Hepatic stellate cell (primary cell): Measurements from ENCODE around the gene SELL.
"Not testable (repeated sequence)": the region's sequence is repeated elsewhere in the genome, so short reads cannot be mapped to it uniquely, and the experiment has no call there.

ENCODE experiments used
- DNase-seq: peaks from one replicate; pipeline ENCODE4 v3.0.0; 2011; ENCODE audit warnings: low spot score

SELL gene

DNA sequence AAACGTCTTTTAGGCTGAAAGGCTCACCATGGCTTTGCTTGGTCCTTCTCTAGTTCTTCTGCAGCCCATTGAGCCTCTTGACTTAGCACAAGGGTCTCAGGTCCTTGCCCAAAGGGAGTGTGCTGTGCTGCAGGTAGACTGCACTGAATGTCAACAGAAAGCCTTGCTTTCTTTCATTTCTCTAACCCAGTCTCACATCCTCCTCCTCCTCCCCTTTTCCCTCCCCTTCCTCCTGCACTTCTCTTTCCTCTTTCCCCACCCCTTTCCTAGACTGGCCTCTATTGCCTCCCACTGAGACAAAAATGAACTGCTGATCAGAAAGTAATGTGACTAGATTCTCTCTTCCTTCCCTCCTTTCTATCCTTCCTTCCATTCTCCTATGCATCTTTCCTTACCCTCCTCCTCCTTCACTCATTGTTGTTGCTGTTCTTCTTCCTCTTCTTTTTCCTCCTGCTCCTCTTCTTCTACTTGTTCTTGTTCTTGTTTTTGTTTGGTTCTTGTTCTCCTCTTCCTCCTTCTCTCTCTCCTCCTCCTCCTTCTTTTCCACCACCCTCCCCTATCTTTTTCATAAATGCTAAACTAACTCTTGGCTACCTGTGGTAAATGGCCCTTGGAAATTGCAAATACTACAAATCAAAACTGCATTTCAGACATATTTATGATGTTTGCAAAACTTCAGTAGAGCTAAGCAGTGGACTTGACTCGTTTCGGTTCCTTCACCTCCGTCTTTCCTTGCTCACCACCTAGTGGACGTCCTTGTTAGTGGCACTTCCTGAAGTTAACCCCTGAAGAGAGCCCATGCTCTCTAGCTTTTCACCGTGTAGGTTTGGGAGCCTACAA is at the start of gene SELL:
Gene SELL, minus strand, starts transcription at position 152 of the 840 bp plus-strand sequence. Its CDS starts 122 bp downstream, at position 30.
- peak; percentile 19 for DNase-seq

DNA sequence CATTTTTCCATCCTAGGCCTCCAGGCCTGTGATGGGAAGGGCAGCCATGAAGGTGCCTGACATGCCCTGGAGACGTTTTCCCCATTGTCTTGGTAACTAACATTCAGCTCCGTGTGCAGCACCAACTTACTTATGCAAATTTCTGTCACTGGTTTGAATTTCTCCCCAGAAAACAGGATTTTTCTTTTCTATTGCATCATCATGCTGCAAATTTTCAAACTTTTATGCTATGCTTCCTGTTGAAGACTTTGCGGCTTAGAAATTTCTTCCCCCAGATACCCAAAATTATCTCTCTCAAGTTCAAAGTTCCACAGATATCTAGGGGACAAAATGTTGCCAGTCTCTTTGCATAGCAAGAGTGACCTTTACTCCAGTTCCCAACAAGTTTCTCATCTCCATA is 47.6 kb upstream of the SELL start:
- DNase-seq: no peak

DNA sequence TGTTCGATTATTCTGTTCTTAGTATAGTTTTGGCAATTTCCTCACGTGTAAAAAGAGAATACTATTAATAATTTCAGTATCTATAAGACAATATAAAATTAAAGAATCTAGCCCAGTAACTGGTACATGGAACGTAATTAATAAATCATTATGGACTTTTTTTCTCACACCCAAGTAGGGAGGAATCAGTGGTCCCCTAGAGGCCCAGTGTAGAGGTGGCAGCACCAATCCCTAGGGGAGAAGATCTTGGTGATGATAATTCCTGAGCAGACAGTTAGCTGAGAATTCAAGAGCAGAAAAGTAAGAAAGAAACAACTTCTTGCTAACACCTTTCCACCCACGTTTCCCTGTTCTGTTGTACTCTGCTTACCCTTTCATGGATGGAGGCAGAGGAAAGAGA is 42.1 kb upstream of the SELL start:
- no peak for DNase-seq

DNA sequence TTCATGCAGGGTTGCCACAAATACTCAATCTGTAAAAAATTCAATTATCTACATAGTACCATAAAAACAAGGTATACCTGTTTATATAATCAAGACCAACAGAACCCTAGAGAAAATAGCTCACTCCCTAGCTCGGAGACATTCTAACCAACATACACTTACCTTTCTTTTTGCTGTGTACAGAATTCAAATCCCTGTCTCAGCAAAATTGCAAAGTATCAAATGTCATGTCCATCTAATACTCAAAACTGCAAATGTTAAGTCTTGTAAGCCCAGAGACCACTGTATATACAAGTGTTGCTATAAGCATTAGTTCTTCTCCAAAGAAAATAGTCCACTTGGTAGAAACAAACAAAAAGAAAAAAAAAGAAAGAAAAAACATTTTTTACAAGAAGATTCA is 38.6 kb upstream of the SELL start:
- no peak for DNase-seq

DNA sequence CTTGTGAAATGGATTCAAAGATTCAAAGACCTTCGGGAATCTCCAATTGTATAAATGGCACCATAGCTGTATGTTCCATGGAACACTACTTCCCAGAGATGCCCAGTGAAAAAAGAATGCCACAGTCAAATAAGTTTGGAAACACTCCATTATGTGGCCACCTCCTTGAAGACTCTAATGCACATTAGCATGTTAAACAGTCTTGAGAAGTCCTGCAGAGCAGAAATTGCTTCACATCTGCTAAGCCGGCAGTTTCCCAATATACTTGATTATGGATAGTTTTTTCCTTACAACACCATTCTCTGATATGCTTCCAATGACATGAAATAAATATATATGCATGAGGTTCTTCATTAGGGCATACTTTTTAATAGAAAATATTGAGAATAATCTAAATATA is 35.1 kb upstream of the SELL start:
- no peak for DNase-seq

DNA sequence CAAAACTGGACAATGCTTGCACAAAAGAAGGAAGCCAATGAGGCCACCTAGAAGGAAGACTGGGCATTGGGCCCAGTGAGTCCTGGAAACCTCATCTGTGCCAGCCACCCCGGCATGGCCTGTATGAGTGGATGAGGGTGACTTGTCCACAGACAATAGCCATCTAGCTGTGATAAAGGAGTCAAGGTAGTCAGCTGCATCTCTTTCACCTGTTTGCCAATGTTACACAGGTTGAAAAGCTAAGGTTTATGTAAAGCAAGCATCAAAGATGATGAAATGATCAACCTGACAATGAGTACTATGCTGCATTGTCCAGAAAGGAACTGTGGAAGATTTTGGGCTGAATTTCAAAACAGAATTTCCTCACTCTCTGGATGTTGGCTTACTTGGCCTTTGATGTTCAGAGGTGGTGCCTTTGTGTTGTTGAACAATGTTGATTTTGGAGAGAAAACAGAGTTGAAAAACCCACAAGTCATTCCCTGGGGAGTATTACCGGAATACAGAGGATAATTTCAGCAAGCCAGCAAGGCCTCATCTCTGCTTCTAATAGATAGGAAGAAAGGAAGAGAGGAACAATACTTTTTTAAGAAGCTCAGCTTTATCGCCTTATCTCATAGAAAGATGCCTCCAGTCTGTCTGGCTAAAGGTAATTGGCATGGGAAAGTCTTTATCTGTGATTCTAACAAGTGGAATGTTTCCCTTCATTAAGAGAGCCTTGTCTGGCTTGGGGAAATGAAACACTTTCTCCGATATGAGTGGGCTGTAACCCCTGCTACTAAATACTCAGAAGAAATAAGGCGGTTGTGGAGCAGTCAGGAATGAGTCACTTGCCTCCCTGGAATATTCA is 33.8 kb upstream of the SELL start:
- no peak for DNase-seq

DNA sequence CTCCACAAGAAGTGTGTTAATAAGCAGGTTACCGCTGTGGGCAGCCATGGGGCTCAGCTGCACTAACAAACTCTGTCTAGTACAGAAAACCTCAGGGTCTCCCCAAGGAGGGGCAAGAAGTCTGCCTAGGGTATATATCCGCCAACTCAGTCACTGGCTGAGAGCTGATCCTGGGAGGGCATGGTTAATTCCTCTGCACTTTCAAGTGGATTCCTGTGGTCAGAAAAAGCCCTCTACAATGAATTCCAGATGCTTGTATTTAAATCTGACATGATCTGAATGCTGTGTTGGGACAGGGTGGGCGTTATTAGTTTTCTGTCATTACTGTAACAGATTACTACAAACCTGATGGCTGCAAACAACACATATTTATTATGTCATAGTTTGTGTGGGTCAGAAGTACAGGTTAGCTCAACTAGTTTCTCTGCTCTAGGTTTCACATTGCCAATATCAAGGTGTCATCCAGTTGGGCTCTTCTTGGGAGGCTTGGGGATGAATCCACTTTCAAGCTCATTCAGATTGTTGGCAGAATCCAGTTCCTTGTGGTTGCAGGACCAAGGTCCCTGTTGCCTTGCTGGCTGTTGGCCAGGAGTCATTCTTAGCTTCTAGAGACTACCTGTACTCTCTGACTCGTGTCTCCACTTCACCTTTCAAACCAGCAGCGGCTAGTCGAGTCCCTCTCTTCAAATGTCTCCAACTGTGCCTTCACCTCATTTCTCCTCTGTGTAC is 30.4 kb upstream of the SELL start:
- peak; percentile 2 for DNase-seq

DNA sequence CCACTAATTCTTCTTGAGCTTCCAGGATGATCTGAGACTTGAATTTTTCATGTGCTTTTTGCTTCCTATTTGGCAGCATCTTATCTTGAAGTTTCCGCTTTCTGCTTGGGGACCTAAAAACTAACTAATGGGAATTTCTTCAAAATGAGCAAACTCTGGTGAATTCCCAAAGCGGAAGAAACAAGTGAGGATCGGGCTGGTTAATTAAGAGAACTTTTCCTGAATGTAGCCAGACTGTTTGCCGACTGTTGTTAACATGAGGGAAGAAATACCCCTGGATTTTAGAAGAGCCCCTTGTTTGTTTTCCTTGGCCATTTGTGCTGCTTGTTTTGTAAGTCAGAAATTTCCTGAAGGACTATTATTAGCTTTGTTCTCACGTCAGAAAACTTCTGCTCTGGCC is 28.6 kb upstream of the SELL start:
- DNase-seq: no peak

DNA sequence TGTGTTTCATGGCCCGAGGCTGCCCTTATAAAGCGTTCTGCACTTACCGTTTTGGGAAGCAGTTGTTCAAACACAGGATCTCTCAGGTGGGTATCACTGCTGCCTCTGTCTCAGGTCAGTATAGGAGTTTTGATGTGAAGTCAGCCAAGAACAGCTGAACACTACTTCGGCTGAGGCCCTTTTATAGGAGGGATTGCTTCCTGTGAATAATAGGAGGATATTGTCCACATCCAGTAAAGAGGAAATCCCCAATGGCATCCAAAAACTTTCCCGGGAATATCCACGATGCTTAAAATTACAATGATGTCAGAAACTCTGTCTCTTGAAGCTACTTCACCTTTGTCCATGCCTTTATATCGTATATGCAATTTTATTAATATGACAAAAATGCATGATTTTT is 22.5 kb upstream of the SELL start, which contains the start of gene SELE:
Gene SELE, minus strand, starts transcription at position 156 of the 400 bp plus-strand sequence. CDS start 467 bp downstream, outside the sequence.
- DNase-seq: no peak

DNA sequence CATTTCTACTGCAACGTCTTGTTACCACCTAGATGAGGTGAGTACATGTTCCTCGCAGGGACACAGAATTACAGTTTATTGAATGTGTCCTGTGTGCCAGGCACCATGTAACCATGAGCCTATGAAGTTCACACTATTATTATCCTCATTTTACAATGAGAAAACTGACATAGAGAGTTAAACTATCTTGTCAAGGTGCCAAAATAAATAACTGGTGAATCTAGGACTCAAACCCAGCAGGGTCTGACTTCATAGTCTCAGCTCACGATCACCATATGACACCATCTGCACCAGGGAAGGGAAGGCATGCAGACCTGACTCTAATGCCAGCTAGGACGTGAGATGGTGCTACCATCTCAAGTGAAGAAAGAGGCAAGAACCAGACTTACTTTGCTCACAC is 20.0 kb upstream of the SELL start:
- DNase-seq: no peak

DNA sequence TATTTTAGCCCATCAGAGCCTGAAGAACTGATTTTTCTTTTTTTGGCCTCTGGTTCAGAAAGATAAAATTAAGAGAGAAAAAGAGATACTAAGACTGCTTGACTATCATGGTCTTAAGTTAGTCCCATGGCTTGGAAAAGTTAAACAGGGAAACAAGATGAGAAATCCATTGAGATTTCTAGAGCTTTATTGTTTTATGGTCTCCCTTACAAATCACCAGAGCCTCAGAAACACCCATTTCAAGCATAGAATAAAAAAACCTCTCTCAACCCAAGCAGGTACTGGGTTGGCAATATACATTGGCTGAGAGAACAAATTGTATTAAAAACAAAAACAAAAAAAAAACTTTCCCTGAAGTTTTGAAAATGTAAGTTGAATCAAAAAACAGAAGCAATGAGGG is 18.6 kb upstream of the SELL start:
- no peak for DNase-seq

DNA sequence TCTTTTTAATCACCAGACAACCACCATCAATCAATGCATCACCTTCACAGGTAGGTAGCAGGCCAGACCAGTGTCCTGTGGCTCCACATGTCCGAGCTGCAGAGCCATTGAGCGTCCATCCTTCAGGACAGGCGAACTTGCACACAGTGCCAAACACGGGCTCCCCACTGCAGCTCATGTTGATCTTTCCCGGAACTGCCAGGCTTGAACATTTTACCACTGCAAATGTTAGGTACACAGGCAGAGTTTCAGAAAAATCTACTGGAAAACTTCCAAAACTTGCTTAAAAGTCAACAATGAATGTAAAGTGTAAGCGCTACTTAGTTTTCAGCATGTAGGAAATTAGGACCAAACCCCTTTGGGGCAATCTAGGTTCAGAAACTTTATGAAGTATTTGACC is 15.9 kb upstream of the SELL start:
- DNase-seq: no peak

DNA sequence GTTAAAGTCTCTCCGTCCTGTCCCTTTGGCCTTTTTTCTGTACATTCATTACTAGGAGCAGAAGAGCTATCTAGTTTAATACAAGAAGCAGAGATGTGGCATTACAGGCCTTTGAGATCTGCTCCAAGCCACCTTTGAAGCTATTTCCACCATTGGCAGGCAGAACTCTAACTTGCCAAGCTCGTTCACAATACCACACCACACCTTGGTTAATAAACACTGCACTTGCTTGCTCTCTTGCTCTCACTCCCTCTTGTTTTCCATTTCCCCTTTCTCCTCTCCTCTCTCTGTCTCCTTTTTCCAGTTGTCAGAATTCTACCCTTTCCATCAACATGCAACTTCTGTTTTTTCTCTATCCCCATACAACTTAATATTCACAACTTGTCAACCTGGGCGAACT is 15.4 kb upstream of the SELL start:
- DNase-seq: no peak

DNA sequence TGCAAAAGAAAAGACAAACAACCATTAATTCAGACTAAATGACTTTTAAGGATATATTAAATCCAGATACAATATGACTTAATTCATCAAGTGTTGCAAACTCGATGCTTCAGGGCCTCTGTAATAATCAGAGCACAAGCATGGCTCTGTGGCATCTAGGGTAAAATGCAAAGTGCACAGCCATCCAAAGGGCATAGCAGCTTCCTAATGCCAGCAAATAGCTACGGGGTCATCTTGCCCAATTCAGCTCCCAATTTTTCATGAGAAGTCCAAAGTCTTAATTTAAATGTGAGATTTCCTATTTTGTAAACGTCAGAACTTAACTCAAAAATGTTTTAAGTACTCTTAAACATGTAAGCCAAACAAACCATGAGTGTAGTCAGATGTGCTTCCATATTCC is 14.5 kb upstream of the SELL start:
- DNase-seq: no peak

DNA sequence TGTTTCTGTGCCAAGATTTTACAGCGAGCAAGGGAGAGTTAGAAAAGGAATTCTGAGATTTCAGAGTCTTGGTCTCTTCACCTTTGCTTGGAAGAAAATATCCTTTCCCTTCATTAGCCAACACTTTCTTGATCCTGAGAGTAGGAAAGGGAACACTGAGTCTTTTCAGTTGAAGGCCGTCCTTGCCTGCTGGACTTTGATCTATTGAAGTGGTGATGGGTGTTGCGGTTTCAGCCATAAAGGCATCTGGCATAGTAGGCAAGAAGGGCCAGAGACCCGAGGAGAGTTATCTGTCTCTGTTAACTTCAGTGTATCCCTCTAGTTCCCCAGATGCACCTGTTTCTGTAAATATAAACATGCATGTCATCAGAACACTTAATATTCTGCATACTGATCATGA is 12.7 kb upstream of the SELL start:
- DNase-seq: no peak

DNA sequence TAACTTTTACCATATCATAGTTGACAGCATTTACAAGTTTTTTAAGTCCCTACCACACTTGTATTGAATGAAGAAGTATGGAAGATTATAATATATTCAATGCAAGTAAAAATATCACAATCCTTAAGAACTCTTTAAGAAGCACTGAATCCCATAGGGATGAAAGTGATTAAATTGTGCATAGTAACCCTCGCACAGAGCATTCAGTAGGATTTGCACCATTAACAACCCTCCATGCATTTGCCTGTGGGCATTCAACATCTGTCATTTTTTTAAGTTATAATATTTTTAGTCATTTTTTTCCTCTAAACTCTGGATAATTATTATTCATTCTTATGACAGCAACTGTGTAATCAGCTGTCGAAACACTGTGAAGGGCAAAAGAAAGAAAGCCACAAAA is 12.3 kb upstream of the SELL start:
- no peak for DNase-seq

DNA sequence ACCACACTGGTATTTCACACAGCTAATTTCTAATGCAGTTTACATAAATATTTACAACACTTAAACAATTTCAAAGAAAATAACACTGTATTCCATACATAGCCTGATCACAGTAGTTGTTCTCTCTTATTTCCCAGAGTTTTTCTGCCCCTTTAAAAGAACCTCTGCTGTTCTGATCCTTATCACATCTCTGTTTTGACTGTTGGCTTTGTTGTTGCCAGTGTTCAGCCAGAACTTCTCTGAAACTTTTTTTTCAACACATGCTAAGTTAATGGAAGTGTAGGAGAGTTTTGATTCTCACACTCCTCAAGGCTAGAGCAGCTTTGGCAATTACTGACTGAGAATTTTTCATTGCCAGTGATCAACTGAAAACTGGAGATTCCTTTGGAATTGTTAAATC is 11.4 kb upstream of the SELL start:
- DNase-seq: no peak

DNA sequence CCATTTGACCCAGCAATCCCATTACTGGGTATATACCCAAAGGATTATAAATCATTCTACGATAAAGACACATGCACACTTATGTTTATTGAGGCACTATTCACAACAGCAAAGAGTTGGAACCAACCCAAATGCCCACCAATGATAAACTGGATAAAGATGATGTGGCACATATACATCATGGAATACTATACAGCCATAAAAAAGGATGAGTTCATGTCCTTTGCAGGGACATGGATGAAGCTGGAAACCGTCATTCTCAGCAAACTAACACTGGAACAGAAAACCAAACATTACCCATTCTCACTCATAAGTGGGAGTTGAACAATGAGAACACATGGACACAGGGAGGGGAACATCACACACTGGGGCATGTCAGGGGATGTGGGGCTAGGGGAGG is 3.7 kb upstream of the SELL start:
- not testable (repeated sequence) for DNase-seq

DNA sequence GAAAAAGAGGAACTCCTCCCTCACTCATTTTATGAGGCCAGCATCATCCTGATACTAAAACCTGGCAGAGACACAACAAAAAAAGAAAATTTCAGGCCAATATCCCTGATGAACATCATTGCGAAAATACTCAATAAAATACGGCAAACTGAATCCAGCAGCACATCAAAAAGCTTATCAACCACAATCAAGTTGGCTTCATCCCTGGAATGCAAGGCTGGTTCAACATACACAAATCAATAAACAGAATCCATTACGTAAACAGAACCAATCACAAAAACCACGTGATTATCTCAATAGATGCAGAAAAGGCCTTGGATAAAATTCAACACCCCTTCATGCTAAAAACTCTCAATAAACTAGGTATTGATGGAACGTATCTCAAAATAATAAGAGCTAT is 1.7 kb upstream of the SELL start:
- not testable (repeated sequence) for DNase-seq

DNA sequence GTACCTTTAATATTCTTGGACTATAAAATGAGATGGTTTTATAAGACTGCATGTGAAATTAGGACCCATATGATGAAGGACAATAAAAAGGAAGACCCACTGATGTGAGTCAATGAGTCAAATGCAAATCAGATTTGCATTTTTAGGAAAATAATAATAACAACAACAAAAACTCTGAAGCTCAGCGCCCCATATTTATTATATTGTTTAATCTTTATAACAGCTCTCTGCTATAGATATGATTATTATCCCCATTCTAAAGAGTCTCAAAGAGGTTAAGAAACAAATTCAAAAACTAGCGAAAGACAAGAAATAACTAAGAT is 850 bp upstream of the SELL start:
- DNase-seq: no peak

DNA sequence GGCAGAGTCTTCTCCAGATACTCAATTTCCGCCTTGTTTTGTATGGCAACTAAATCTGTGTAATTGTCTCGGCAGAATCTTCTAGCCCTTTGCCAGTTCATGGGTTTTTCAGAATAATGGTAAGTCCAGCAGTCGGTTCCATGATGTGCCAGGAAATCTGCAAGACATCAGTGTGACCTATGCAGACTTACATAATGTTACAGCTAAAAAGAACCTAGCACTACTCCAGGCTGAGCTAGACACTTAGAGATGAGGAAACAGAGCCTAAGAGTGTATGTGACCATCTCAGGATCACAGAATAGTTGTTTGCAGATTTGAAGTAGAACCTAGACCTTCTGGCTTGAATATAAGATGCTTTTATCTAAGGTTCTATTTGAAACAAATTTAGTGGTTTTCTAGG is 2.8 kb downstream of the SELL start:
- no peak for DNase-seq

DNA sequence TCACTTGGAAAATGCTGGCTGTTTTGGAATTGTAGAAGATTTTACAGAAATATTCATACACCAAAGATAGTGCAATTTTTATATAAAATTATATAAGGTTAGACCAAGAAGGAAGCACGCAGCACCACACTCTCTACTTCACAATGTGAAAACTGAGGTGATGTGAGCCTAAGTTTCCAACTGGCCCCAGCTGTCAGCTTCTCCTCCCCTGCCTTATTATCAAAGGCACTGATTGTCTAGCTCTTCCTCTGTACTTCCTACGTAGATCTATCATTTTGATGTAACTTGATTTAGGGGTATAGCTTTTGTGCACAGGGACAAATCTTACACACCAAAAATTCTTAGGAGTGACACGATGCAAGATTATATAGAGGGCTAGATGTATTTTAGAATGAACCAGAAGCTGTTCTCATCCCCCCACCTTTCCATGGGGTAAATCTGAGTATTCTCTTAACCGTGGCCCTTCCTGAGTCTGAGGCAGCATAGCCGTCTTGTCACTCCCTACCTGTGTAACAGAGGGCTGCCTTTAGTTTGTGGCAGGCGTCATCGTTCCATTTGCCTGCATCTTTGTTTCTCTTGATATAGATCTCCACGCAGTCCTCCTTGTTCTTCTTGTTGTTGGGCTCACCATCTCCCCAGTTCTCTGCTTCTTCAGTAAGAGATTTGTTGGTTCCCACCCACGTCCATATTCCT is 3.4 kb downstream of the SELL start:
- DNase-seq: no peak
